ENCODE data around the gene SNX19.

The SNX19 gene

DNA sequence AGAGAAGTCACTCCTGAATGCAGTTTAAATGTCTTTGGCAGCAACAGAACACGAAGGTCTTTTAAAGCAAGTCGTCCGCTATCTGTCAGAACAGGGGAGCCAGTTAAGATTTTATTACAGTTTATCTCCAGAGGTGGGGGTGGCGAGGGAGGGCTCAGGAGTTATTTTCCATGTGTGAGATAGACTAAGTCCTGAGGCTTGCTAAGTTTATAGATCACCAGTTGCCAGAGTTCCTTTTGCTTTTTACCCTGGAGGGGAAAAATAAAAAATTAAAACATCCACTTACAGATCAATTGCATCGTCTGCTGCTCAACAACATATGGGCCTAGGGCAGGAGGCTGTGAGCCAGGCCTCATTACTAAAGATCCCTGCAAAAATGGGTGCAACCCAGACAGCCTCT is 90.7 kb downstream of the SNX19 start:
- Mint-ChIP-seq H3K27ac (no peak overlapping the region), H3K4me3 (peak overlapping the region in 2 of 3 experiments; percentile 27 to 29), H3K4me1 (no peaks in the 10 kb centered on the region), H3K27me3 (ENCODE audit: low read depth) (no peaks in the 10 kb centered on the region), H3K9me3 (no peaks in the 10 kb centered on the region), H3K36me3 (ENCODE audit: low read depth) (no peaks in the 10 kb centered on the region)
- TF ChIP-seq, protein P1, sequence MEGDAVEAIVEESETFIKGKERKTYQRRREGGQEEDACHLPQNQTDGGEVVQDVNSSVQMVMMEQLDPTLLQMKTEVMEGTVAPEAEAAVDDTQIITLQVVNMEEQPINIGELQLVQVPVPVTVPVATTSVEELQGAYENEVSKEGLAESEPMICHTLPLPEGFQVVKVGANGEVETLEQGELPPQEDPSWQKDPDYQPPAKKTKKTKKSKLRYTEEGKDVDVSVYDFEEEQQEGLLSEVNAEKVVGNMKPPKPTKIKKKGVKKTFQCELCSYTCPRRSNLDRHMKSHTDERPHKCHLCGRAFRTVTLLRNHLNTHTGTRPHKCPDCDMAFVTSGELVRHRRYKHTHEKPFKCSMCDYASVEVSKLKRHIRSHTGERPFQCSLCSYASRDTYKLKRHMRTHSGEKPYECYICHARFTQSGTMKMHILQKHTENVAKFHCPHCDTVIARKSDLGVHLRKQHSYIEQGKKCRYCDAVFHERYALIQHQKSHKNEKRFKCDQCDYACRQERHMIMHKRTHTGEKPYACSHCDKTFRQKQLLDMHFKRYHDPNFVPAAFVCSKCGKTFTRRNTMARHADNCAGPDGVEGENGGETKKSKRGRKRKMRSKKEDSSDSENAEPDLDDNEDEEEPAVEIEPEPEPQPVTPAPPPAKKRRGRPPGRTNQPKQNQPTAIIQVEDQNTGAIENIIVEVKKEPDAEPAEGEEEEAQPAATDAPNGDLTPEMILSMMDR (IDR thresholded peaks at IDR 0.05; ENCODE audit: unreplicated experiment in 3 of 3), result no peak

All from nephron (organoid).